ENCODE results near the gene C4BPB. TPM values are rescaled to one million over a fixed set of nuclear protein-coding genes. Genes with fewer than 3 reads are reported as not detected.

Gene C4BPB
- total and polyA plus RNA-seq, 2 of the 4 experiments (the other 2 are of a cell fraction), result not detected

GRCh38 chr1:207134581-207134980 lies 45.9 kb downstream of the C4BPB start:
- H3K56ac ChIP-seq (ENCODE audit: extremely low read depth, insufficient read depth, low read length), result no peak overlapping the region
- H3K14ac ChIP-seq (replicated peaks; ENCODE audit: low read depth, low read length), result no peak overlapping the region
- H4K5ac ChIP-seq (ENCODE audit: low read depth, low read length), result no peak overlapping the region
- no peak overlapping the region for H2AK5ac ChIP-seq (ENCODE audit: low read depth, low read length)
- dilution Hi-C loops (cut with HindIII; ENCODE audit: low sequenced_read_pairs, unreplicated experiment) (no loop called here), intact Hi-C loops (cut with micrococcal nuclease) (no loop called here), in situ Hi-C loops (cut with MboI; ENCODE audit: low sequenced_read_pairs) (no loop called here)
- POLR2A ChIA-PET (ENCODE audit: unreplicated experiment), result no interaction called here
- CTCF ChIA-PET, result no interaction called here
- H3K27me3 ChIP-seq (ENCODE audit: control insufficient read depth, insufficient read depth, low read length), result no peaks in the 10 kb centered on the region
- H3K79me1 ChIP-seq (ENCODE audit: low read depth in 1 of 2, low read length in 2 of 2), result no peaks in the 10 kb centered on the region
- H2BK120ac ChIP-seq (ENCODE audit: low read depth, low read length), result no peak overlapping the region
- H3K9me1 ChIP-seq (ENCODE audit: insufficient read depth, low read length), result no peaks in the 10 kb centered on the region
- no TSS peak for BruUV-seq (replicated peaks)
- H3K27ac ChIP-seq (ENCODE audit: insufficient read depth, low read length), result no peak overlapping the region
- no peak overlapping the region for H3K4ac ChIP-seq (ENCODE audit: low read depth, low read length)
- no peak overlapping the region for H3K4me2 ChIP-seq (ENCODE audit: low read depth, low read length)
- no peaks in the 10 kb centered on the region for H3K4me1 ChIP-seq (ENCODE audit: control insufficient read depth, insufficient read depth, low read length)
- no peak for DNase-seq
- H2BK20ac ChIP-seq (ENCODE audit: low read depth, low read length), result no peak overlapping the region
- no peak overlapping the region for H3K23ac ChIP-seq (ENCODE audit: low read depth, low read length)
- H4K8ac ChIP-seq (ENCODE audit: low read depth in 2 of 2, low read length in 2 of 2), result no peak overlapping the region
- no peak for ATAC-seq (ENCODE audit: low read depth)
- H3K36me3 ChIP-seq (ENCODE audit: control insufficient read depth, insufficient read depth, low read length), result no peaks in the 10 kb centered on the region
- H3K4me3 ChIP-seq (ENCODE audit: insufficient read depth, low read depth, low read length), result no peak overlapping the region
- H3K18ac ChIP-seq (ENCODE audit: low read depth, low read length), result no peak overlapping the region
- no peak for TF ChIP-seq CEBPB (IDR thresholded peaks at IDR 0.05; ENCODE audit: low read depth, low read length)
- no peak for TF ChIP-seq POLR2A (IDR thresholded peaks at IDR 0.05; ENCODE audit: low read depth, low read length)
- no peak for TF ChIP-seq USF2 (IDR thresholded peaks at IDR 0.05; ENCODE audit: low read depth, low read length)
- no peak for TF ChIP-seq RAD21 (IDR thresholded peaks at IDR 0.05; ENCODE audit: low read length)
- TF ChIP-seq ELK1 (IDR thresholded peaks at IDR 0.05; ENCODE audit: borderline replicate concordance, low read depth, low read length), result no peak
- no CpG with 5 or more reads among the region's 1 CpG for WGBS, 2 experiments (ENCODE audit: extremely low coverage in 2 of 2, insufficient read length in 1 of 2)
- H4K91ac ChIP-seq (ENCODE audit: insufficient read depth, low read depth, low read length), result no peak overlapping the region
- H2AFZ ChIP-seq (replicated peaks; ENCODE audit: low read length, poor library complexity), result no peak overlapping the region
- H2BK5ac ChIP-seq (ENCODE audit: low read depth, low read length, poor library complexity, severe bottlenecking), result no peak overlapping the region
- no peak overlapping the region for H2BK15ac ChIP-seq (ENCODE audit: low read depth, low read length)
- no peak overlapping the region for H2AK9ac ChIP-seq (replicated peaks; ENCODE audit: low read depth, low read length, poor library complexity)
- no peak overlapping the region for H3K9ac ChIP-seq (ENCODE audit: low read depth, low read length)
- no peaks in the 10 kb centered on the region for H3K9me3 ChIP-seq (ENCODE audit: control insufficient read depth, insufficient read depth, low read length)
- no peaks in the 10 kb centered on the region for H4K20me1 ChIP-seq (ENCODE audit: insufficient read depth, low read length)
